RKO (cell line): Measurements from ENCODE around the gene TMEM52.
"Not testable (repeated sequence)": the region's sequence is repeated elsewhere in the genome, so short reads cannot be mapped to it uniquely, and the experiment has no call there.

ENCODE experiments used
- DNase-seq: peaks from one replicate; pipeline ENCODE4 v3.0.0-alpha.2; 2016; ENCODE audit warnings: low spot score

The TMEM52 gene

DNA sequence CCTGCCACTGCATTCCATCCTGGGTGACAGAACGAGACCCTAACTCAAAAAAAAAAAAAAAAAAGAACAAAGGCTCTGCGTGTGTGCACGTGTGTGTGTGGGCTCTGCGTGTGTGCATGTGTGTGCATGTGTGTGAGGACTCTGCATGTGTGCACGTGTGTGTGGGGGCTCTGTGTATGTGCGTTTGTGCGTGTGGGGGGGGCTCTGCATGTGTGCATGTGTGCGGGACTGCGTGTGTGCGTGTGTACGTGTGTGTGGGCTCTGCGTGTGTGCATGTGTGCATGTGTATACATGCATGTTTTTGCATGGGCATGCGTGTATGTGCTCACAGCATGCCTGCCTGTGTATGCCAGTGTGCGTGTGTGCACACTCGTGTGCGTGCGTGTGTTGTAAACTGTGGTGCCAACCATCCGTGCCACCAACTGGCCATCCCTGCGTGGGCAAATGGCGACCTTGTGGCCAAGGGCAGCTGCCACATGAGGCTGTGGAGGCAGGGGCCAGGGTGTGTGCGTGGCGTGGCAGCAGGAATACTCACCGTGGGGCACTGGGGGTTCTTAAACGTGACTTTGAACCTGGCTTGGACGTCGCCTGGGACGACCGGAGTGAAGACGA, 26.8 kb upstream of the TMEM52 start:
- no peak for DNase-seq

DNA sequence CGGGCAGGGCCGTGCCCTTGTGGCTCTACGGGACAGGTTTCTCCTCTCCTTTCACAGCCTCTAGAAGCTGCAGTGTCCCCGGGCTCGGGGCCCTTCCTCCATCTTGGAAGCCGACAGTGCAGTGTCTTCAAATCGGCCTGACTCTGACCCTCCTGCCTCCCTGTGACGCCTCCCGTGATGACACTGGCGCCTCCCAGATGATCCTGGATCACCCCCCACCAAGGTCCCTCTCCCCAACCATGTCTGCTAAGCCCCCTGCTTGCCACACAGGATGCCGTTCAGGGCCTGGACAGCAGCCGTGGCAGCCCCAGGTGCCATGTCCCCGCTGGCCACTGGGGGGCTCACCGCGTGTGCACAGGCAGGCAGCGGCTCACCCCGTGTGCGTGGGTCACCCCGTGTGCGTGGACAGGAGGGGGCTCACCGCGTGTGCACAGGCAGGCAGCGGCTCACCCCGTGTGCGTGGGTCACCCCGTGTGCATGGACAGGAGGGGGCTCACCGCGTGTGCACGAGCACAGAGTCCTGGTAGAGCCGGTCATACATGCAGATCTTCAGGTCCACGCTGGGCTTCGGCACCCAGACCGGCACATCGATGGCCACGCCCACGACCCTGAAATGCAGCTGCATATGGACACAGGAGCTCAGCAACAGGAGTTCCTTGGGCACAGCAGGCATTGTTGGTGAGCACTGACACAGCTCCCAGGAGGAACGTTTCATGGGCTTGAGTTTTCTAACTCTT, 24.9 kb upstream of the TMEM52 start:
- DNase-seq: peak; percentile 66

DNA sequence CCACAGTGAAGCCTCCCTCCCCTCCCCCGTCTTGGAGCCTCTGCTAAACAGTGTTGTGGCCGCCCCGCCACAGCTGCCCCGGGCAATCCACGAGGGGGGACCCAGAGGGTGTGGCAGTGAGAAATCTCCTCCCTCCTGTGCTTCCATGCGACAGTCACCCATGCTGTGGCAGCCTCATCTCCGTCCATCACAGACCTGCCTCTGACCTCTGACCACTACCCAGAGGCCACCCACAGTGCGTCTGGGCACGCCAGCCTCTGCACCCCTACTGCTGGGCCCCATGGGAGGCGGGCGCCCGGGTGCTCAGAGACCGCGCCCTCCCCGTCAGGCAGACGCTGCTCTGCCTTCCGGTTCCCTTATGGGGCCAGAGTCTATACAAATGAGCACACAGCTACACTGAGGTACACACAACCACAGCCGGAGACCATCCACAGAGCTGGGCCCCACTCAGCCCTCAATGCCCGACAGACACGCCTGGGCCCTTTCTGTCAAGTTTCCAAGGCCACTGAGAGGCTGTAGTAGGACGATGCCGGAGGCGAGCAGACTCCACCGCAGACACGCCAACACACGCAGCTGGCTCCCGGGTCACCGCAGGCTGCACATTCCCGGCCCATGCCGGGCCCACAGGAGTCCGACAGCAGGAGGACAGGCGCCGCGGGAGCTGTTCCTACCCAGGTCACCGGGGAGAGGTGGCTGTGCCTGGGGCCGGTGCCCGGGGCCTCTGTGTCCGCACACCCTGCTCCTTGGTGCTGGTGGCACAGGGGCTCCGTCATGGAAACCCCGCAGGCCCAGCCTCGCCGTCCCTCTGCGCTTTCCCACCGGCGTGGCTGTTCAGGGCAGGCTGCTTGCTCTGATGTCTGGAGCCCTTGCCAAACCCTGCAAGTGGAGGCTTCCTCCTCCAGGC, 23.9 kb upstream of the TMEM52 start:
- no peak for DNase-seq

DNA sequence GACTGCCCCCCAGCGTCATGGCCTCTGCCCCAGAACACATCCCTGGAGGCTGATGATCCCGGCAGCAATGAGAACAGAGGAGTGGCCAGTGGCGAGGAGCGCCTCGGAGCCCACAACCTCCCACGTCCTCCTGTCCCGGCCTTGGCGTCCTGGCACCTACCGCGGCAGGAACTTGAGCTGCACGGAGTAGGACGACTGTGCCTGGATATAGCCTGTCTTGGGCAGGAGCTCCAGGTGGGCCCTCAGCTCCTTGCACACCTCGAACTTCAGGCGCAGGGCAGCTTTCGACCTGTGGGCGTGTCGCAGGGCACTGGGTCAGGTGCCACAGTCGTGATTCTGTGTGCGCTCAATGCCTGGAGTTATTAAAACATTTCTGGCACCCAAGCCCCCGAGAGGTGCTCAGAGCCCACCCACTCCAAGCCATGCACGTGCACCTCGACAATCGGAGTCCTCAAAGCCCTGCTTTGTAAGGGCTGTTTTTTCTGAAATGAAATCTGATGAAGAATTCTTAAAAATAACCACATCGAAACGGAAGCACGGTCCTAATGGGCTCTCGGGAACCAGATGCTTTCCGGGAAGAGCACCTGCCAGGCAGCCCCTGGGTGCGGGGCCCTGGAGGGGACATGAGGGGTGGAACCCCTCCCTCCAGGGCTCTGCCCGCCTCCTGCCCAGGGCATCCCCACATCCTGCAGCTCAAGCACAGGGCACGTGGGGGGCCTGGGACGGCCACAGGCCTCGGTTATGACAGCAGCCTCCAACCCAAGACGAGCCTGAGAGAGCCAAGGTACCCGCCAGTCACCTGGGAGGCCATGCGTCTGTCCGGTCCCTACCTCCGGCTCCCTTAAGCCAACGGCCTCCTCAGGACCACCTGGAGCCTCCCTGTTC, 23.0 kb upstream of the TMEM52 start:
- no peak for DNase-seq

DNA sequence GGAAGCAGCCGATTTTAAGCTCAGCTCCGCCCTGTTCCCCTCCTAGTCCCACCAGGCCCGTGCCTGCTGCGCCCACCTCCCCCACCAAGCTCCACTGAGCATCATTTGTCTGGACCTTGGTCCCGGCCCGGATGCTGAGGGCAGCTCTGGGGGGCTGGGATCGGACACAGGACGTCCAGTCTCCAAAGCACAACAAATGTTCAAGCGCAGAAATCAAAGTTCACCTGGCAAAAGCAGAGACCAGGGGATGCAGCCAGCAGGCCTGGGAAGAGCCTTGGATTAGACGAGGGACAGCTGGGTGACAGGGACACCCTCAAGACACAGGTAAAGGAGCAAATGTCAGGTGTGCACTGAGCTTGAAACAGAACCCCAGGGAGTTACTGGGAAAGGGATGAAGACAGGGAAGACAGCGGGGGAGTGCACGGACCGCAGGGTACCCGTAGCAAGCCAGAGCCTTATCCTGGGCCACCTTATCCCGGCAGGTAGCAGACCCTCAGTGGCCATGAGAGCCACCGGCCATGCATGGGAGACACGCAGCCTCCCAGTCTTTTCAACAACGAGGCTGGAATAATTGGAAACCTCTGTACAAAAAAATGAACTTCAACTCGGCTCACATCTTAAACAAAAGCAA, 22.2 kb upstream of the TMEM52 start:
- no peak for DNase-seq

DNA sequence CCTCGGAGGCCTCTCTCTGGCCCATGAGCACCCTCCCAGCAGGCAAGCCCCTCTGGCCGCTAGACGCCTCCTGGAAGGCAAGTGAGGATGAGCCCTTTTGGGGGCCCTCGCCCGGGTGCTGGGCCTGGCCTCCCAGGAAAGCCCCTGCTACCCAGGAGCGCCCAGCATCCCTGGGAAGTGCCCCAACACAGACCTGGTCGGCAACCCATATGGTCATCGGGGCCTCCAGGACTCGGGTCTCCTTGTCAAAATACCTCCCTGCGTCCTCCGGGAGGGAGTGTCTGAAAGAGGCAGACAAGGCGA, 21.0 kb upstream of the TMEM52 start:
- DNase-seq: no peak

DNA sequence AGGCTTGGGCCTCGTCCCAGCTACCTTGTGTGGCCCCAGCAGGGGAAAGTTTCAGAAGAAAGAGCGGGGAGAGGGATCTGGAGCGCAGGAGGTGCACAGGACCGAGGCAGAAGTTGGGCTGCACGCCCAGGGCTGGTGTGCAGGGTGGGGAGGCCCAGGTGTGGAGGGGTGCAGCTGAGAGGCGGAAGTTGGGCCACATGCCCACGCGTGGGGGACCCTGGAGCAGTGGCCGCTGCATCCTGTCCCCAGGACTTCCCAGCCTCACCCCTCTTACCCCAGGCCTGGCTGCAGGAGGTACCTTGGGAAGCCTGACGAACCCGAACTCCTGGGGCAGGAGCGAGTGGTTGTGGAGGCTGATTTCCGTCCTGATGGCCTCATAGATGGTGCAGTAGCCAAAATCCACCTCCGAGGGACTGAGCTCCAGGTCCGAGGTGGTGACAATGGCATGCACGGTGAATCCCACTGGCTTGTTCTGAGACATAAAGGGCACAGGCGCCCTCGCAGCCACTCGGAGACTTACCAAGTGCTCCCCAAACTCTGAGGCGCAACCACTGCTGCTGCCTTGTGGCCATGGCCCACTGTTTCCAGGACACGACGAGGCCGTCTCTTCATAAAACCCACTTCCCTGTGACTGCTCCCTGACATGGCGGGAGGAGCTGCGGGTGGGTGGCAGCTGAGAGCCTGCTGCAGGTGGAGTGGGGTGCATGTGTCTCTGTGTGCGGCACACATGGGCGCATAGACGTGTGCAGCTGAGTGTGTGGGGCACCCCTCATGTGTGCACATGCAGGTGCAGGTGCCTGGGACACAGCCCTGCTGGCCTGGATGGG, 20.4 kb upstream of the TMEM52 start:
- no peak for DNase-seq

DNA sequence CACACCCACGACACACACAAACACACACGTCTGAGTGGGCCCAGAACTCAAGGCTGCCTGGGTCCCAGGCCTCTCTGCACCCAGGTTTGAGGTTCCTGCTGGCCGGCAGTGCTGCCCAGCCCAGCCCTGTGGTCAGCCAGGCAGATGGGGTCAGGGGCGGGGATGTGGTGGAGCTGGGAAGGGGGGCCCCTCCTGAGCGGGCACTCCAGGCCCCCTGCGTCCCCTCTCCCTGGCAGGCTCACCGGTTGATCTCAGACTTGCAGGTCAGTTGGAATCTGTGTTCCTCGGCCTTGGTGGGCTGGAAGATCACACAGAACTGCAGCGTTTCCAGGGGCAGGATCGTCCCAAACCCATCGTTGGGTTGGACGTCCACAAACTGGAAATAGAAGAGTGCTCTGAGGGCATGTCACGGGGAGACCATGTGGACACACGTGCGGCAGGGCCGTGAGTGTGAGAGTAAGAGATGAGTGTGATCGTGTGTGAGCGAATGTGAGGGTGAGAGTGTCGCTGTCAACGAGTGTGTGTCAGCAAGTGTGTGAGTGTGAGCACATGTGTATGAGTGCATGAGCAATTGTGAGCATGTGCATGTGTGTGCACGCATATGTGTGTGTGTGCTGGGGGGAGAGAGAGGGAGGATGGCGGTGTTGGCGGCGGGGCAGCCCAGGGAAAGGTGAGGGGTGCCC, 19.7 kb upstream of the TMEM52 start:
- DNase-seq: no peak

DNA sequence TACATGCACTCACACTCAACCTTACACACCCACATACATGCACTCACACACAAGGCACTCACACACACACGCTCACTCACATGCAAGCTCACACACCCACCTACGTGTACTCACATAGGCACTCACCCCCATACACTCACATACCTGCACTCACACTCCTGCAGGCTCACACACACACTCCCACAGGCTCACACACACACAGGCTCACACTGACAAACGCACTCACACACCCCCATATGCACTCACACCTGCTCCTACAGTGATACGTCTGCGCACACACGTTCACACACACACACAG, 19.1 kb upstream of the TMEM52 start:
- DNase-seq: no peak

DNA sequence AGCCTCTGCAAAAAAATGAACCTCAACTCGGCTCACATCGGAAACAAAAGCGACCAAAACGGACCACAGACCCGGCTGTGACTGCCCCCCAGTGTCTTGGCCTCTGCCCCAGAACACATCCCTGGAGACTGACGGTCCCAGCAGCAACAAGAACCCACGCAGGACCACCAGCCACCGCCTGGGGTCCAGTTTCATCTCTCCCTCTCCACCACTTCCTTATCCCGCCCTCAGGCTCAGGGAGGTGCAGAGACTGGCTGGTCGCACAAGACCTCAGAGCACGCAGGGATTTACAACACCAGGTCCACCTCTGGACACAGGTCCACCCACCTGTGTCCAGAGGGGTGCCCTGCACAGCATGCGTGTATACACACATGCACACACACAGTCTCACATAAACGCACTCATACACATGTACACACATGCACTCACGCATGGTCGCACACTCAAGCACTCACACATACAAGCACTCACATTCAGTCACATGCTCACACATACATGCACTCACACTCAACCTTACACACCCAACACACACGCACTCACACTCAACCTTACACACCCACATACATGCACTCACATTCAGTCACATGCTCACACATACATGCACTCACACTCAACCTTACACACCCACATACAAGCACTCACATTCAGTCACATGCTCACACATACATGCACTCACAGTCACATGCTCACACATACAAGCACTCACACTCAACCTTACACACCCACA, 18.6 kb upstream of the TMEM52 start:
- no peak for DNase-seq

DNA sequence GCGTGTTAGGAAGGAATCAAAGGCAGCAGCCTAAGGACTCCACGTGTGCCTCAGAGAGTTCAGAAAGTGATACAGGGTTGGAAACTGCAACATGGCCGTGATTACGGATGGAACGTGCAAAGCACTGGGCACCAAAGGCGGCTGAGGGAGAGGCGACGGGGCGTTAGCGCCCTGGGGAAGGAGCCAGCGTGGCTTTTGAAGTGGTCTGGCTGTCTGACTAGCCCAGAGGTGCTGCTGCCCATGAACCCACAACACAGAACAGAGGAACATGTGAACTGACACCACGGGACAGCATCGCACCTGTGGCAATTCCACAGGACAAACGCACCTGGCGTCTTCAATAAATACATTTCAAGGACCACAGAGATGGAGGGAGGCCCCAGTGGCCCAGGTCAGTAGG, 18.0 kb upstream of the TMEM52 start:
- no peak for DNase-seq

DNA sequence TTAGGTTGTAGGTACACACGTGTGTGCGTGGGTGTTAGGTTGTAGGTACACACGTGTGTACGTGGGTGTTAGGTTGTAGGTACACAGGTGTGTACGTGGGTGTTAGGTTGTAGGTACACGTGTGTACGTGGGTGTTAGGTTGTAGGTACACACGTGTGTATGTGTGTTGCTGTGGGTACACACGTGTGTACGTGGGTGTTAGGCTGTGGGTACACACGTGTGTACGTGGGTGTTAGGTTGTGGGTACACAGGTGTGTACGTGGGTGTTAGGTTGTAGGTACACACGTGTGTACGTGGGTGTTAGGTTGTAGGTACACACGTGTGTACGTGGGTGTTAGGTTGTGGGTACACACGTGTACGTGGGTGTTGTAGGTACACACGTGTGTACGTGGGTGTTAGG, 15.8 kb upstream of the TMEM52 start:
- not testable (repeated sequence) for DNase-seq

DNA sequence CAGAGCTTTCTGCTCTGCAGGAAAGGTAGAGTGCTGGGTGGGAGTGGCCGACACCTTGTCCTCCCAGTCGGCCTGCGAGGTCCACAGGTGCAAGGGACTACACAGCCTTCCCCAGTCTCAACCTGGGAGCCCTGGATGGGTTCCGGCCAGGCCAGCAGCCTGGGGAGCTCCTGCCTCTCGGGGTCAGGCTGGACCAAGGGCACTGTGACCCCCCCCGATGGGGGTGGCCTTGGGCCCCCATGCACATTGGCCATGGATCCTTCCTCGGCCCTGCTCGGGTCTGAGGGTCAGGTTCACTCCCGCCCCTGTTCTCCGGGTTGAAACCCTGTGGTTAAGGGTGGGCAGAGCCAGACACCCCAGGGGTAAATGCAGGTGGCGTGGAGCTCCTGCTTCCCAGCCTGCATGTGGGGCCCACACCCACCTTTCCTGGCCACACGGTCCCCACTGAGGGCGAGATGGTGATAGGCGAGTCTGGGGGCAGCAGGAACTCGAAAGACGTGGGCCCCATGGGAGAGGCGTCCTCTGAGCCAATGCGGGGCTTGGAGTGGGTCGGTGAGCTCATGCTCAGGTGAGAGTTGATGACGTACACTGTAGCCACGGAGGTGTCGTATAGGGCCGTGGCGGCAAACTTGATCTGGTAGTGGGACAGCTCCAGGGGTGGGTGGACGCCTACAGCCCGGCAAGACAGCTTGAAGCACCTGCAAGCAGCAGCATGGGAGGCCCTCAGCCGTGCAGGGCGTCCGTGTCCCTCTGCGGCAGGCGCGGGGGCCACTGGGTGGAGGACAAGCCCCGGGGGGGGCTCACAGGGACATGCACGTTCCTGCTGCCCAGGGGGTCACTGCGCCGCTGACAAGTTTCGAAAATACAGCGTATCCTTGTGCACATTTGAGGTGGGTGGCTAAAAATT, 10.8 kb upstream of the TMEM52 start:
- DNase-seq: no peak

DNA sequence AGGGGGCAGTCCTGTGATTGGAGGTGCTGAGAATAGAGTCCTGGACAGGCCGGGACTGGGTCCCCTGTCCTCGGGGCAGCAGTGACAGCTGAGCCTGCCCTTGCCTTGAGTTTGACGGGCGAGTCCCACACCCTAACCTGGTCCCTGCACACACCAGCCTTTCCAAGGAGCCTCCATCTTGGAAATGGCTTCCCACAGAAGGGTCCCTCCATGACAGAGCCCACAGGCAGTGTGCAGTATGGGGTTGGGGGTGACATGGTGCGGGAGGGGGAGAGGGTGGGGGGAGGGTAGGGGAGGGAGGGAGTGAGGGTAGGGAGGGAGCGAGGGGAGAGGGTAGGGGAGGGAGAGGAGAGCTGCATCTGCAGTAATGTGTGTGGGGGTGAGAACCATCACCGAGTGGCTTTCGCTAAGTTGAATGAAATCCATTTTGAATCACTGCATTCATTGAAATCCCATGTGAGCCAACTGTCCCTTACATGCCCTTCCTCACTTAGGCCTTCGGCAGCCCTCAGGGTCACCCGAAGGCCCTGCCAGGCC, 10.1 kb upstream of the TMEM52 start:
- DNase-seq: no peak

DNA sequence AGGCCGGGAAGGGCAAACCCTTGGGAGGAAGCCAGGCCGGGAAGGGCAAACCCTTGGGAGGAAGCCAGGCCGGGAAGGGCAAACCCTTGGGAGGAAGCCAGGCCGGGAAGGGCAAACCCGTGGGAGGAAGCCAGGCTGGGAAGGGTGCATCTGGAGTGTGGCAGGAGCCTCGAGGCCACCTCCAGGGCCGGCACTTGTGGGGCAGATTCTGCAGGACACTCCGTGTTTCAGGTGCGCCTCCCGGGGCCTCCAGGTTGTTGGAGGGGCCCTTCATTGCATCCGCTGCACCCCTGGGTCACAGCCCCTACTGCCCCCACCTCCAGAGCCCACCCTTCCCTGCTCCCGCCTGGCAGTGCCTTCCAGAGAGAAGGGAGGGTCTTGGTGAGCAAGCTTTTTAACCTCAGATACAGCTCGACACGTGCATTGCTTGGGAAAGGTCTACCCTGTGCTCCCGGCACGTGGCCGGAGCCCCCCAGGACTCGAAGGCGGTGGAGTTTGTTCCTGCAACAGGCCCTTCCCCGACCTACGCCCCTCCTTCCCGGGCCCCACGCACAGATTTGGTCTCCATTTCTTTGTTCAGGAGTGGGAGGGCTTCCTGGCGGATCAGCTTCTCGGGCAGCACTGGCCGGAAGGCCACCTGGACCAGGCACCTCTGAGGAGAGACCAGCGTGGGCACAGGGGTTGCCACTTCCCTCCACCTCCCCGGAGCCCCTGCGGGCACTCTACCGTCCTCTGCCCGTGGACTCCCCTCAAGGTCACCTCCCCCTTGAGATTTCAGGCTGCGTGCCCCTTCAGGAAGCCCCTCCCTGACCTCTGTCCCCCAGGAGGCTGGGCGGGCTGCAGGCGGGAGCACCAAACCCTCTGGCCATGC, 9.4 kb upstream of the TMEM52 start:
- DNase-seq: no peak

DNA sequence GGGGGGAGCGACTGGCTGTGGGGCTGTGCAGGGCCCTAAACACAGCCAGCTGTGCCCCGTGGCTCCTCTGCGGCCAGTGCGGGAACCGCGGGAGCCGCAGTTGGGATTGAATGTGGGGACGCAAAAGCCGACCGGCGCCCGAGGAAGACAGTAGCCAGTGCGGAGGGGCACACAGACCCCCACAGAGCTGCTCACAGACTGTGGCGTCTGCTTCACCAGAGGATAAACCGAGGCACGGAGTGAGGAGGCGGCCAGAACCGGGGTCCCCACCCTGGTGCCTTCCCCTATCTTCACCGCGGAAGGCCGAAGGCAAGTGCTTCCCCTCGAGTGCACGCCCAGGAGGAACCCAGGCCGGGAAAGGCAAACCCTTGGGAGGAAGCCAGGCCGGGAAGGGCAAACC, 8.7 kb upstream of the TMEM52 start:
- no peak for DNase-seq

DNA sequence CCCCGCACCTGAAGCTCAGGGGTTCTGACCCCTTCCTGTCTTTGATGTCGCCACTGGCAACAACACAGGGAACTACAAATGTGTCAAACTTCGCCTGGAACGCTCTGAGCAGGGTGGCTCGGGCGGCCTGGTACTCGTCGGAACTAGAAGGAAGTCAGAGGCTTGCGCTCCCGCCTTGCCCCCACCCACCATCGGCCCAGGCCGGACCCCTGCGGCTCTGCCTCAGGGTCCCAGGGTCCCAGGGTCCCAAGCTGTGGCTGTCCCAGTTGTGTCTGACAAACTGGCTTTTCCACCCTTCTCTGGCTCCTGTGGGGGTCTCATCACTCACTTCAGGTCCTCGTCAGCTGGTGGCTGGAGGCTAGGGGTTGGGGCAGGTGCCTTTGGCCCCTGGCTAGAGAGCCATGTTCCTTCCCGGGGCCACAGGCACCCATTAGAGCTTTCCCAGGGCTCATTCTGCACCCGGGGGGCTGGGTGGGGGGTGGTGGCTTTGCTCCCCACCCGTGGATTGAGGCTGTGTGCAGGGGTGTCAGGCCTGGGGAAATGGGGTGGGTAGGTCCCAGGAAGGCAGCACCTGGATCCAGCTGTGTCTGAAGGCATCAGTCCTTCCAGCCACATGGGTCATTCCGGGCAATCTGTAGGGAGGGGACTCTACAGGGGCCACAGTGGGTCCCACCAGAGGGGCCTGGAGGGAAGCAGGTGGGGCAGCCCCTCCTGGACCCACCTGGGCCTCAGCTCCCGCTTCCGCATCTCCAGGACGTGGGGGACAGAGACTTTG, 8.0 kb upstream of the TMEM52 start:
- DNase-seq: no peak
